NOMO-1 treated with dmso at 0.1 percent for 144 hours (cell line): ENCODE results near the gene SNAPC3.

Source experiments
- DNase-seq: peaks from one replicate; lab custom pipeline; 2025; ENCODE audit not compliant: unreplicated experiment; lab: John Stamatoyannopoulos, UW

SNAPC3 gene

DNA sequence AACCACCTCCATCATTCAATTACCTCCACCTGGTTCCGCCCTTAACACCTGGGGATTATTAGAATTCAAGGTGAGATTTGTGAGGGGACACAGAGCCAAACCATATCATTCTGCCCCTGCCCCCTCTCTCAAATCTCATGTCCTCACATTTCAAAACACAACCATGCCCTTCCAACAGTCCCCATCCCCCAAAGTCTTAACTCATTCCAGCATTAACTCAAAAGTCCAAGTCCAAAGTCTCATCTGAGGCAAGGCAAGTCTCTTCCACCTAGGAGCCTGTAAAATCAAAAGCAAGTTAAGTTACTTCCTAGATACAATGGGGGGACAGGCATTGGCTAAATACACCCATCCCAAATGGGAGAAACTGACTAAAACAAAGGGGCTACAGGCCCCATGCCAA lies 69.3 kb downstream of the SNAPC3 start:
- no peak for DNase-seq

DNA sequence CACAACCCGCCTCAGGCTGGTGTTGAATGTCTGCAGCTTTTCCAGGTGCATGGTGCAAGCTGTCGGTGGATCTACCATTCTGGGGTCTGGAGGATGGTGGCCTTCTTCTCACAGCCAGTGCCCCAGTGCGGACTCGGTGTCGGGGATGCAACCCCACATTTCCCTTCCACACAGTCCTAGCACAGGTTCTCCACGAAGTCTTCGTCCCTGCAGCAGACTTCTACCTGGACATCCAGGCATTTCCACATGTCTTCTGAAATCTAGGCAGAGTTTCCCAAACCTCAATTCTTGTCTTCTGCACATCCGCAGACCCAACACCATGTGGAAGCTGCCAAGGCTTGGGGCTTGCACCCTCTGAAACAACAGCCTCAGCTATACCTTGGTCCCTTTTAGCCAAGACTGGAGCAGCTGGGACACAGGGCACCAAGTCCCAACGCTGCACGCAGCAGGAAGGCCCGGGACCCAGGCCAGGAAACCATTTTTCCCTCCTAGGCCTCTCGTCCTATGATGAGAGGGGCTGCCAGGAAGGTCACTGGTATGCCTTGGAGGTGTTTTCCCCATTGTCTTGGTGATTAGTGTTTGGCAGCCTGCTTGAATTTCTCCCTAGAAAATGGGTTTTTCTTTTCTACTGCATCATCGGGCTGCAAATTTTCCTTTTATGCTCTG lies 69.9 kb downstream of the SNAPC3 start:
- DNase-seq, result no peak

GRCh38 chr9:15498246-15498995 lies 75.7 kb downstream of the SNAPC3 start:
- no peak for DNase-seq

DNA sequence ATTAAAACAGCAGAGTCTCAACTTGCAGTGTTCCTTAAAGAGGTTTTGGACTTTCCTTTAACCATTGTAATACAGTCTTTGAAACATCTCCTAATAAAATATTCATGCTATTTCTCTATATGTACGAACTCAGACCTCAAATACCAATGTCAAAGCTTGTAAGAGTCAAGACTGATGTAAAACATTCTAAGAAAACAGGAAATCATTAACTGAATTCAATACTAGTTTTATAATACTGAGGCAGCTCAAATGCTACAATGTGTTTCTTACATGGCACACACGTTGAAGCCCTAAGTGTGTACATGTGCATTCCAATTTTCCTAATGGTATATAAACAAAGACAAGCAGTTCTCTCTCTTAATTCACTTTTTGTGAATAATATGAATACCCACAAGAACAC lies 76.5 kb downstream of the SNAPC3 start:
- no peak for DNase-seq

DNA sequence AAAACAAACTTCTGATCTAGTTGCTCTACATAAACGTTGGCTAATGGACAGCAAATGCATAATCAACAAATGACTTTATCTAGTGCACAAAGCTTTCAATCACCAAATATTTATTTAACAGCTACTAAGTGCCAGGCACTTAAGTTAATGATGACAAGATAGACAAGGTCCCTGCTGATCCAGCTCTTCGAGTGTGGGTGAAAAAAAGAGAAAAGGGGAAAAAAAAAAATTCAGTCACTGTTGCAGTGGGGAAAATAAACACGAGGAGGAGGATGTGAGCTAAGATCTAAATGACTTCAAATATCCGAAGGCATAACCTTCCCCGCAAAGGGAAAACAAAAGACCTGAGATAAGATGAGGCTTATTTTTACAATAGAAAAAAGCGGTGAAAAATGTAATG lies 78.5 kb downstream of the SNAPC3 start:
- DNase-seq, result no peak

DNA sequence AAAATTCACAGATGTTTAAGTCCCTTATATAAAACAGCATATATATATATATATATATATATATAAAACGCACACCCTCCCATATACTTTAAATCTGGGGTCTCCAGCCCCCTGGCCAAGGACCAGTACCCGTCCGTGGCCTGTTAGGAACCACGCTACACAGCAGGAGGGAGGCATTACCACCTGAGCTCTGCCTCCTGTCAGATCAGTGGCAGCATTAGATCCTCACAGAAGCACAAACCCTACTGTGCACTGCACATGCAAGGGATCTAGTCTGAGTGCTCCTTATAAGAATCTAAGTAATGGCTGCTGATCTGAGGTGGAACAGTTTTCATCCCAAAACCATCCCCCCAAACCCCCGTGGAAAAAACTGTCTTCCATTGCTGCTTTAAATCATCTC lies 79.1 kb downstream of the SNAPC3 start:
- no peak for DNase-seq

- no peak for DNase-seq
These were observed 83.2 kb downstream of the SNAPC3 start for GRCh38 chr9:15505921-15506320.

- no peak for DNase-seq
These were observed 87.5 kb downstream of the SNAPC3 start for GRCh38 chr9:15509931-15510788.

- DNase-seq, result peak; percentile 50
These were observed 88.3 kb downstream of the SNAPC3 start, which contains the start of gene PSIP1 for GRCh38 chr9:15510789-15511575. PSIP1 (minus strand) TSS chr9:15510970; CDS start chr9:15510188, 782 bp downstream.
